Activated naive CD4-positive, alpha-beta T cell treated with anti-CD3 and anti-CD28 coated beads for 36 hours (primary cell): ENCODE data around the gene RIMS3. TPM values are rescaled to one million over a fixed set of nuclear protein-coding genes. Genes with fewer than 3 reads are reported as not detected.
"Not testable (repeated sequence)": the region's sequence is repeated elsewhere in the genome, so short reads cannot be mapped to it uniquely, and the experiment has no call there.

Experiments used
- CTCF ChIA-PET: fragments of 350-600 bp; sonication (Branson Sonifier 250); formaldehyde crosslinking; loops from one replicate; lab custom pipeline; 2021; ENCODE audit warnings: antibody characterized with exemption; lab: Charles Lee
- DNase-seq: peaks from one replicate; pipeline ENCODE4 v3.0.0-alpha.2; 2020
- H3K27ac Mint-ChIP-seq: one replicate; pipeline ENCODE4 v1.8.0; 2021; ENCODE audit warnings: mild to moderate bottlenecking, mixed read lengths
- H3K27me3 Mint-ChIP-seq: one replicate; pipeline ENCODE4 v1.8.0; 2021; ENCODE audit warnings: low read depth, mixed read lengths
- H3K36me3 Mint-ChIP-seq: one replicate; pipeline ENCODE4 v1.8.0; 2021; ENCODE audit warnings: low read depth, mixed read lengths
- H3K4me1 Mint-ChIP-seq: one replicate; pipeline ENCODE4 v1.8.0; 2021; ENCODE audit warnings: low read depth, mixed read lengths
- H3K4me3 Mint-ChIP-seq: one replicate; pipeline ENCODE4 v1.8.0; 2021; ENCODE audit warnings: mild to moderate bottlenecking, moderate library complexity, mixed read lengths
- H3K9me3 Mint-ChIP-seq: one replicate; pipeline ENCODE4 v1.8.0; 2021; ENCODE audit warnings: mixed read lengths
- intact Hi-C: fragments of 100-400 bp; cut with micrococcal nuclease; formaldehyde crosslinking; loops from one replicate; pipeline ENCODE4 v1.15.1; 2023
- total RNA-seq, 2 experiments: library from RNA; stranded (reverse); gene quantifications; one replicate each; pipeline ENCODE4 v1.2.3, GENCODE V29; 2021

The RIMS3 gene
- total RNA-seq, 2 experiments from 2014 or later = 3.6 to 3.7 TPM

DNA sequence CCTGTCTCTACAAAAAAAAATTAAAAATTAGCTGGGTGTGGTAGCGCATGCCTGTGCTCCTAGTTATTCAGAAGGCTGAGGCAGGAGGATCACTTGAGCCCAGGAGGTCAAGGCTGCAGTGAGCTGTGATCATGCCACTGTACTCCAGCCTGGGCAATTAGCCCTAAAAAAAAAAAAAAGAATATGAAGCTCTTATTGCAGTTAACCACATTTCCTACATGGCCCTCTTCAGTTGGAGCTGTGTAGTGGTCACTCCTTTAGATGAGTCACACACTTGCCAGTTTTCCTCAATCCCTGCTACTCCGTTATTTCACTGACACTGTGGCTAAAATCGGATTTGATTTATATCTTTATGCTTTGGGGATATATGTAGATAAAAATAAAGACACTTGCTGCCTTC lies 37.8 kb upstream of the RIMS3 start:
- Mint-ChIP-seq H3K4me1 (peaks cover 58% of the 10 kb centered on the region), H3K9me3 (no peaks in the 10 kb centered on the region), H3K27me3 (no peaks in the 10 kb centered on the region), H3K36me3 (peaks cover 6% of the 10 kb centered on the region), H3K27ac (peak overlapping the region; percentile 74), H3K4me3 (no peak overlapping the region)
- intact Hi-C loops = no loop called here
- DNase-seq = no peak
- CTCF ChIA-PET = interaction anchor here (0.6 to 1.1 kb wide), 4 partner anchors 10 to 251 kb away, joined by 3 to 6 read pairs (median 4); no protein-coding TSS in a partner anchor

DNA sequence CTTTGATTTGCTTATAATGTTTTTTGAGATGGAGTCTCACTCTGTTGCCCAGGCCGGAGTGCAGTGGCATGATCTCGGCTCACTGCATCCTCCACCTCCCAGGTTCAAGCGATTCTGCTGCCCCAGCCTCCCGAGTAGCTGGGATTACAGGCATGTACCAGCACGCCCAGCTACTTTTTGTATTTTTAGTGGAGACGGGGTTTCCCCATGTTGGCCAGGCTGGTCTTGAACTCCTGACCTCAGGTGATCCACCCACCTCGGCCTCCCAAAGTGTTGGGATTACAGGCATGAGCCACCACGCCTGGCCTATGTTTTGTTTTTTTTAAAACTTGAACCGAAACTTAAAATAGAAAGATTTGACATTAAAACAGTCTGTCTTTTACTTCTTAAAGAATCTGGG lies 37.3 kb upstream of the RIMS3 start:
- intact Hi-C loops, H3K36me3 Mint-ChIP-seq, DNase-seq, H3K4me3 Mint-ChIP-seq, H3K27me3 Mint-ChIP-seq, H3K9me3 Mint-ChIP-seq: not testable (repeated sequence)
- Mint-ChIP-seq H3K27ac (peak overlapping the region; percentile 74), H3K4me1 (peaks cover 55% of the 10 kb centered on the region)
- CTCF ChIA-PET = interaction anchor here (0.6 to 1.0 kb wide), 2 partner anchors 12 to 72 kb away, joined by 3 to 6 read pairs; no protein-coding TSS in a partner anchor

DNA sequence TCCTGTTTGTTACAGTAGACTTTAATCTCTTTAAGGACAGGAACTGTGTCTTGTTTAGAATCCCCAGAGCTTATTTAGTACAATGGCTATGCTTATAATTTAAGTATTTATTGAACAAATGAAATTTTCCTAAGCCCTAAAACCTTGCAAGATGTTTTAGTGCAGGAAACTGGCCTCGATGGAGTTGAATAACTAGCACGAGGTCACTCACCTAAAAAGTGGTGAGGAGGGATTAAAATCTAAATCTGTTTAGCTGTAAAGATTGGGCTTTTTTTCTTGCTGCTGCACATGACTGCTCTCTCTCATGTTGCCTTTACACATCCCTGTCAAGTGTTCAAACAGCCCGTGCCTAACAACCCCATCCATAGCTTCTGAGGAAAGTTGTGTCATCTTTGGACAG lies 36.2 kb upstream of the RIMS3 start:
- intact Hi-C loops = no loop called here
- H3K4me1 Mint-ChIP-seq = peaks cover 66% of the 10 kb centered on the region
- CTCF ChIA-PET = interaction anchor here (1.1 to 2.1 kb wide), 2 partner anchors 10 to 33 kb away, joined by 6 to 7 read pairs; partner anchors contain the start of gene NFYC

DNA sequence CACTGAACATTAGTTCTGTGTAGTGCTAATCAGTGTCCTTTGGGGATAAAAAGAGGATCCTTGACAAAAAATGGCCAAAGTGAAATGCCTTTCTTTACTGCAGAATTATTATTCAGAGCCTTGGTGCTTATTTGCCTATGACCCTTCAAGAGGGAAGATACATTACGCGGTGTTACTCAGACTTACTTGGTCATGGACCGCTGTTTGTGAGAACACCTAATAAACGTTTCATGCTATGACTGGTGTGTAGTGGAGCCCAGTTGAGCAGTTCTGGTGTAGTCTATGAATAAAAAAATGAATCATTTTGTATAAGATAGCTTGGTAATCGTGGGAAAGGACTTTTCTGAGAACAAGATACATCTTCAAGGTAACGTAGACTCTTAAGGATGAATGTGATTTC lies 34.3 kb upstream of the RIMS3 start:
- no peaks in the 10 kb centered on the region for H3K9me3 Mint-ChIP-seq
- no peaks in the 10 kb centered on the region for H3K27me3 Mint-ChIP-seq
- H3K4me3 Mint-ChIP-seq = no peak overlapping the region
- peaks cover 5% of the 10 kb centered on the region for H3K36me3 Mint-ChIP-seq
- peaks cover 70% of the 10 kb centered on the region for H3K4me1 Mint-ChIP-seq
- CTCF ChIA-PET = no interaction called here
- DNase-seq = no peak
- H3K27ac Mint-ChIP-seq = no peak overlapping the region
- intact Hi-C loops = loop anchor here (10.0 kb wide), 2 partner anchors 1045 to 1755 kb away; partner anchors contain the start of genes PPCS and ZMYND12

More for the DNA sequence above, 36.2 kb upstream of the RIMS3 start:
- Mint-ChIP-seq H3K4me3 (no peak overlapping the region), H3K27me3 (no peaks in the 10 kb centered on the region), H3K9me3 (no peaks in the 10 kb centered on the region), H3K27ac (no peak overlapping the region), H3K36me3 (peaks cover 6% of the 10 kb centered on the region)
- no peak for DNase-seq

DNA sequence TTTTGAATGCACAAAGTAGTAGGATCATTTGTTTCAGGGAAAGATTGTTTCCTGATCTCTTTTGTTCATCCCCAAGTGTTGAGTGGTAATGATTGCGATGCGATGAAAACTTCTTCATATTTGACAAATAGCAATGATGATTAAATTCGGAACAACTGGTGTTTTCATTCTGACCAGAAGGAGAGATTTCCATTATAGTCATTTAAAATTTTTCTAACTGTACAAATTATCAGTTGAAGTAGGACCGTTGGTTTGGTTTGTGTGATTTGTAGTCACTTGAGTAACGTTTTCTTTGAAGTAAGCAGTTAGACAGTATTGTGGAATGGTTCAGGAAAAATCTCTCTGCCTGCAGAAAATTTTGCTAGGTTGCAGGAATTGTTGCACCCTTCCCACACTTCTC lies 32.0 kb upstream of the RIMS3 start:
- CTCF ChIA-PET = no interaction called here
- H3K27ac Mint-ChIP-seq = no peak overlapping the region
- no peak overlapping the region for H3K4me3 Mint-ChIP-seq
- DNase-seq = no peak
- peaks cover 71% of the 10 kb centered on the region for H3K4me1 Mint-ChIP-seq
- intact Hi-C loops = loop anchor here (10.0 kb wide), 2 partner anchors 1047 to 1757 kb away; partner anchors contain the start of genes PPCS and ZMYND12
- peaks cover 10% of the 10 kb centered on the region for H3K36me3 Mint-ChIP-seq
- H3K9me3 Mint-ChIP-seq = no peaks in the 10 kb centered on the region
- no peaks in the 10 kb centered on the region for H3K27me3 Mint-ChIP-seq

DNA sequence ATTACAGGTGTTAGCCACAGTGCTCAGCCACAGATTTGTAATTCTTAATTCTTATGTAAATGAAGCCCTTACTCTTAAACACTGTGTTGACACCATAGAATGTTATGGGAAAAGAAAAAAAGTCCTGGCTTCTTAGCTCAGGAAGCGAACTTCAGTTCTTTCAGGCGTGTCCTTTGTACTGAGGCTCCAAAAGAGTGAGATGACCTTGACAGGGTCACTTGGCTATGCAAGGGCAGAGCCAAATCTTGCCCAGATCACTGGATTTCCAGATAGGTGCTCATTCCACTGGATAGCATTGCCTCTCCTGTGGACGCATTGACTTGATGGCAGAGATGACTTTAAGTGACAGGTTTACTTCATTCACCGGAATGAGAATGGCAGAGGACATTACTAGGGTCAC lies 30.8 kb upstream of the RIMS3 start:
- DNase-seq = no peak
- CTCF ChIA-PET = no interaction called here
- Mint-ChIP-seq H3K36me3 (peaks cover 12% of the 10 kb centered on the region), H3K27ac (no peak overlapping the region), H3K9me3 (no peaks in the 10 kb centered on the region), H3K4me1 (peaks cover 69% of the 10 kb centered on the region), H3K27me3 (no peaks in the 10 kb centered on the region), H3K4me3 (no peak overlapping the region)
- intact Hi-C loops = loop anchor here (10.0 kb wide), 2 partner anchors 1049 to 1759 kb away; partner anchors contain the start of genes PPCS and ZMYND12

DNA sequence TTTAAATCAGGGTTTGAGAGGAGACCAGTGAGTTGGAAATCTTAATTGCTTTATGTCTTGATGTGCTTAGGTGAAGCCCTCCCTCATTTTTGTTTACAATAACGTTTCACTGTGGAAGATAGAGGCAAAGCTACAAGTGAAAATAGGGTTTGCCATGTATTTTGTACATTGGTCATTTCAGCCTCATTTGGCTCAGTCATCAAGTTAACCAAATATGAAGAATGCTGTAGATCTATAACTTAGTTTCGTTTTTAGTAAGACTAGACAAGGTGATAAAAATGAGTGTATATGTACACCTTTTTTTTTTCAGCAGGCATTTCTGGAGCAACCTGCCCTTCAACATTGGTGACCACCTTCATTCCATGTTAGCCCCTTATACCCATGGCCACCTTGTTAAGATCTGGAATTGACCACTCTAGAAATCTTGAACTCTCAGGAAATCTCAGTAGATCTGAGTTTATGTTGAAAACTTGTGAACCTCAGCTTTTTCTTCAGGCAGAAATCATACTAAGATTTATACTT lies 28.9 kb upstream of the RIMS3 start:
- Mint-ChIP-seq H3K27me3 (no peaks in the 10 kb centered on the region), H3K36me3 (peaks cover 15% of the 10 kb centered on the region), H3K27ac (peak overlapping the region; percentile 27), H3K4me3 (no peak overlapping the region), H3K9me3 (no peaks in the 10 kb centered on the region), H3K4me1 (peaks cover 74% of the 10 kb centered on the region)
- no peak for DNase-seq
- intact Hi-C loops = loop anchor here (5.0 to 10.0 kb wide), 6 partner anchors 162 to 1760 kb away; partner anchors contain the start of genes CAP1, PPCS, RLF and ZMYND12
- CTCF ChIA-PET = interaction anchor here (0.7 kb wide), 2 partner anchors 12 to 15 kb away, joined by 3 to 5 read pairs; no protein-coding TSS in a partner anchor

DNA sequence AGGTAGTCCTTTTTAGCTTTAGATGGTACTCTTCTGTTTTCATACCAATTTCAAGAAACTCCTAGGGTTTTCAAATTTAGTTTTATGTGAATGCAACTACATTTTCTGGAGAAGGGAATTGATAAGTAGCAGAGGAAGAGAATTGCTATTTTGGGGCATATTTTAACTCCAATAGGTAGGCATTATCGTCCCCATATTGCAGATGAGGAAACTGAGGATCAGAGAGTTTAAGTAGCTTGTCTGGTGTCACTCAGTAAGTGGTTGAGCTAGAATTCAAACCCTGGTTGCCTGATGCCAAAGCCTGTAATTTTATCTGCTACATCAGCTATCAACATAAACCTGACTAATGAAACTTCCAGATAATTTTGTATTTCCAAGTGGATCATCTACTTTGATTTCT lies 27.9 kb upstream of the RIMS3 start:
- CTCF ChIA-PET = interaction anchor here (0.8 to 1.0 kb wide), 3 partner anchors 10 to 79 kb away, joined by 3 to 4 read pairs (median 3); no protein-coding TSS in a partner anchor
- Mint-ChIP-seq H3K27me3 (no peaks in the 10 kb centered on the region), H3K9me3 (no peaks in the 10 kb centered on the region), H3K27ac (peak overlapping the region; percentile 9), H3K36me3 (peaks cover 14% of the 10 kb centered on the region), H3K4me1 (peaks cover 64% of the 10 kb centered on the region), H3K4me3 (peak overlapping the region; percentile 97)
- DNase-seq = no peak
- intact Hi-C loops = loop anchor here (5.0 to 10.0 kb wide), 6 partner anchors 161 to 1761 kb away; partner anchors contain the start of genes CAP1, PPCS, RLF and ZMYND12

DNA sequence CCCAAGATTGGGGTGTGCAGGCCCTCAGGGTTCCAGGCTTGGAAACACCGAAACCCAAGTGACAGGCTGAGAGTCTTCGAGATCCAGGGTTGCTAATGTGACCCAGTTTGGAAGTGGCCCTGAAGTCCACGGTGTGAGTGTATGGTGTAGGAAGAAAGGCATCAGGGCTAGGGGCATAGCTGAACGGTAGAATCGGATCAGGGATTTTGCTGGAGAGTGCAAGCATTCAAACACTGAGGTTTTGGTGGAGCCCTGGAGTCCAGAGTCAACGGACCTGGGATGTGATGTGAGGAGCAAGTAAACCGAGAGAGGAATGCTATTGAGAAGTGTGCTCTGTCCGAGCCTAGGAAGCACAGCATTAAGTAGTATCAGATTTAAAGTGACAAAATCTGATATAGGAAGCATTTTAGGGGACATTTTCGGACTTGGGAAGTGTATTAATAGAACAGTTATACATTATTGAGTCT lies 27.0 kb upstream of the RIMS3 start:
- peaks cover 17% of the 10 kb centered on the region for H3K36me3 Mint-ChIP-seq
- H3K4me1 Mint-ChIP-seq = peaks cover 58% of the 10 kb centered on the region
- no peak for DNase-seq
- peak overlapping the region; percentile 96 for H3K27ac Mint-ChIP-seq
- no peaks in the 10 kb centered on the region for H3K27me3 Mint-ChIP-seq
- no peaks in the 10 kb centered on the region for H3K9me3 Mint-ChIP-seq
- intact Hi-C loops = loop anchor here (1.0 to 10.0 kb wide), 9 partner anchors 17 to 1762 kb away; partner anchors contain the start of genes CAP1, PPCS, RIMS3 and RLF
- peak overlapping the region; percentile 97 for H3K4me3 Mint-ChIP-seq
- CTCF ChIA-PET = interaction anchor here (0.8 to 1.5 kb wide), 4 partner anchors 9 to 80 kb away, joined by 3 to 6 read pairs (median 4); no protein-coding TSS in a partner anchor

DNA sequence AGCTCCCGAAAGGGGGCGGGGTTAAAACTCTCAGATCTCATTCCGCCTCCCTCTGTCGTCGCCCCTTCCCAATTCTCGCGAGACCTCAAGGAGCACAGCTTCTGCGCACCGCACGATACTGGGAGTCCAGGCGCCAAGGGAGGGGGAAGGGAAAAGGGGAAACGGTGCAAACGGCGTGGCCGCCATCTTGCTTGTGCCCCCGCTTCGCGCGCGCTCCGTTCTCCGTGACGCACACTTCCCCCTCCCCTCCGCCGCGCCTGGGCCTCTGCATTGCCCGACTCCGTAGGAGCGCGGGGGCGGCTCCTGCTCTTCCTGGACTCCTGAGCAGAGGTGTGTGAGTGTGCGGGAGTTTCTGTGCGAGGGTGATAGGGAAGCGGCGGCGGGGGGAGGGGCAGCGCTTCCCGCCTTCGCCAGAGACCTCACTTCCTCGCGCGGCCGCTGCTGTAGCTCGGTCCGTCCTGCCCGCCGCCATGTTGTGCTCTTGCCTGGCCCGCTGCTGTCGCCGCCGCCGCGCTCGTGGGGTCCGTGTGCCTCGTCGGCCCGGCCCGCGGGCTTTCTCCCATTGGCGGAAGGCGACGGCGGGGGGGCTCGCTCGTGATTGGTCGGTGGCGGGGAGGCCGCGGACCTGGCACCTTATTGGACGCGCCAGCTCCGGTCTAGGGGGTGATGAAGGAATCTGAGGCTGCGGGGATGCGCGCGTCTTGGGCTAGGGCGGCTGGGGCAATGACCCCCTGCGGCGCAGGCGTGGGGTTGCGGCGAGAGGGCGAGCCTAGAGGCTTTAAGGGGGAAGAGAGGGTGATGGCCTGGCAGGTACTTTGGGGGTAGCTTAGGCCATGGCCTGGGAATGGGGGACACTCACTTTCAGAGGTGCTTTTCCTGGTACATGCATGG lies 26.3 kb upstream of the RIMS3 start, which contains the start of gene NFYC:
NFYC (plus strand) TSS at position 167 of the 891 bp plus-strand sequence. CDS start 47,140 bp downstream, outside the sequence.
- H3K4me3 Mint-ChIP-seq = peak within 1 kb of the TSS; percentile 97
- intact Hi-C loops = loop anchor here (1.0 to 10.0 kb wide), 14 partner anchors 18 to 1763 kb away; partner anchors contain the start of genes CAP1, CITED4, CTPS1 and PPCS
- H3K27ac Mint-ChIP-seq = peak within 1 kb of the TSS; percentile 96
- H3K36me3 Mint-ChIP-seq = peaks cover 22% of the 10 kb centered on the region
- no peaks in the 10 kb centered on the region for H3K27me3 Mint-ChIP-seq
- peaks cover 51% of the 10 kb centered on the region for H3K4me1 Mint-ChIP-seq
- no peaks in the 10 kb centered on the region for H3K9me3 Mint-ChIP-seq
- CTCF ChIA-PET = interaction anchor here (0.6 to 1.5 kb wide), 7 partner anchors 9 to 312 kb away, joined by 3 to 6 read pairs (median 5); no protein-coding TSS in a partner anchor
- DNase-seq = peak; percentile 99

DNA sequence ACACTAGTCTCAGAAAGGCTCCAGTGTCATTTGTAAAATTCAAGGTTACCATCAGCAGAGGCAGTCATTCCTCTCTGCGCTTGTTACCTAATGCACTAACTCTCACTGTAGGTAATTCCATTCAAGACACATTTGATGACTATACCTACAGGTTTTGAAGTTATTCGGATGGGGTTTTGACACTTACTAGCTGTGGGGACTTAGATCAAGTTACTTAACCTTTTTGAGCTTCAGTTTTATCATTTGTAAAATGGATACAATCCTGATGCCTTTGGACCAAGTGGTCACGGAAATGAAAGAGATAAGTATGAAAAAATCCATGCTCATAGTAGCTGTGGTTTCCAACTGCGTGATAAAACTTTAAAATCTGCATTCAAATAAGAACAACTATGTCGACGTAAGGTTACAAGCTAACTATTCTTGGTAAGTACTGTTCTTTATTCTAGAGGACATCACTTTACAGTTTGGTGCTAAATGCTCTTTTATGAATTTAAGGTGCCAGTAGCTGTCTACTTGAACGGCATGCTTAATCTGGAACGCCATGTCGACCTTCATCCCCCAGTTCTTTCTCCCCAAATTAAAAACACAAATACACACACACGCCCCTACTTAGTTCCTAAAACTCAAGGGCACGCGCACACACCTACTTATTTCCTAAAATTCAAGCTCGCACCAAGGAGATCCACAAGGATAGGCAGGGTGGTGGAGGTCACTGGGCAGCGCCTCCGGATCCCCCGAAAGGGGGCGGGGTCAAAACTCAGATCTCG lies 25.5 kb upstream of the RIMS3 start:
- Mint-ChIP-seq H3K9me3 (no peaks in the 10 kb centered on the region), H3K36me3 (peaks cover 23% of the 10 kb centered on the region), H3K27ac (peak overlapping the region; percentile 96), H3K27me3 (no peaks in the 10 kb centered on the region), H3K4me3 (peak overlapping the region; percentile 97), H3K4me1 (peaks cover 43% of the 10 kb centered on the region)
- intact Hi-C loops = loop anchor here (1.0 to 10.0 kb wide), 11 partner anchors 51 to 1764 kb away; partner anchors contain the start of genes CAP1, CITED4, CTPS1 and PPCS
- CTCF ChIA-PET = interaction anchor here (0.6 to 1.5 kb wide), 10 partner anchors 10 to 418 kb away, joined by 3 to 8 read pairs (median 4); no protein-coding TSS in a partner anchor
- DNase-seq = peak; percentile 28
